Measurements from ENCODE around the gene DLGAP1. TPM values are rescaled to one million over a fixed set of nuclear protein-coding genes. Genes with fewer than 3 reads are reported as not detected.
"Not testable (repeated sequence)": the region's sequence is repeated elsewhere in the genome, so short reads cannot be mapped to it uniquely, and the experiment has no call there.

DLGAP1 gene
- total RNA-seq, 1 donor from 2014 or later = 5.4 TPM

GRCh38 chr18:3611313-3612090, 843.6 kb downstream of the DLGAP1 start:
- ATAC-seq (no peak), DNase-seq (no peak)
- intact Hi-C loops (cut with DNase I) = no loop called here

GRCh38 chr18:3610813-3611212, 844.3 kb downstream of the DLGAP1 start:
- no peaks in the 10 kb centered on the region for H3K27me3 ChIP-seq
- H3K27ac ChIP-seq = no peak overlapping the region
- no peaks in the 10 kb centered on the region for H3K36me3 ChIP-seq
- peaks cover 10% of the 10 kb centered on the region for H3K4me1 ChIP-seq
- H3K9me3 ChIP-seq = no peaks in the 10 kb centered on the region
- TF ChIP-seq CTCF (IDR thresholded peaks at IDR 0.05) = no peak
- DNase-seq (no peak), ATAC-seq (no peak)
- intact Hi-C loops (cut with DNase I) = no loop called here
- no peak overlapping the region for H3K4me3 ChIP-seq

More at GRCh38 chr18:3611313-3612090, 843.6 kb downstream of the DLGAP1 start:
- Histone ChIP-seq H3K9me3 (no peaks in the 10 kb centered on the region), H3K27ac (no peak overlapping the region), H3K4me1 (peaks cover 5% of the 10 kb centered on the region), H3K36me3 (no peaks in the 10 kb centered on the region), H3K4me3 (no peak overlapping the region), H3K27me3 (no peaks in the 10 kb centered on the region)
- TF ChIP-seq CTCF (IDR thresholded peaks at IDR 0.05) = no peak

GRCh38 chr18:3610188-3610708, 844.9 kb downstream of the DLGAP1 start:
- no peak for TF ChIP-seq CTCF (IDR thresholded peaks at IDR 0.05)
- Histone ChIP-seq H3K9me3 (no peaks in the 10 kb centered on the region), H3K36me3 (no peaks in the 10 kb centered on the region), H3K27ac (no peak overlapping the region), H3K27me3 (no peaks in the 10 kb centered on the region), H3K4me3 (no peak overlapping the region), H3K4me1 (peaks cover 14% of the 10 kb centered on the region)
- intact Hi-C loops (cut with DNase I) = no loop called here
- ATAC-seq (no peak), DNase-seq (no peak)

GRCh38 chr18:3608488-3608887, 846.6 kb downstream of the DLGAP1 start:
- Histone ChIP-seq H3K27ac (no peak overlapping the region), H3K36me3 (no peaks in the 10 kb centered on the region), H3K27me3 (no peaks in the 10 kb centered on the region), H3K4me1 (peaks cover 29% of the 10 kb centered on the region), H3K4me3 (no peak overlapping the region), H3K9me3 (no peaks in the 10 kb centered on the region)
- intact Hi-C loops (cut with DNase I) = no loop called here
- no peak for DNase-seq
- ATAC-seq = no peak
- no peak for TF ChIP-seq CTCF (IDR thresholded peaks at IDR 0.05)

GRCh38 chr18:3608099-3608453, 847.0 kb downstream of the DLGAP1 start:
- ATAC-seq; H3K9me3 ChIP-seq; H3K27me3 ChIP-seq; H3K36me3 ChIP-seq; H3K27ac ChIP-seq; DNase-seq; intact Hi-C loops (cut with DNase I); H3K4me3 ChIP-seq: not testable (repeated sequence)
- peaks cover 29% of the 10 kb centered on the region for H3K4me1 ChIP-seq

- no peak for TF ChIP-seq CTCF (IDR thresholded peaks at IDR 0.05)
These were observed 847.6 kb downstream of the DLGAP1 start for GRCh38 chr18:3607309-3608098.

GRCh38 chr18:3606863-3607262, 848.2 kb downstream of the DLGAP1 start:
- H3K27me3 ChIP-seq; H3K9me3 ChIP-seq; DNase-seq; intact Hi-C loops (cut with DNase I); H3K36me3 ChIP-seq; H3K4me3 ChIP-seq; H3K27ac ChIP-seq; ATAC-seq: not testable (repeated sequence)
- peaks cover 32% of the 10 kb centered on the region for H3K4me1 ChIP-seq

More at GRCh38 chr18:3607309-3608098, 847.6 kb downstream of the DLGAP1 start:
- H3K27me3 ChIP-seq = no peaks in the 10 kb centered on the region
- intact Hi-C loops (cut with DNase I) = no loop called here
- no peaks in the 10 kb centered on the region for H3K9me3 ChIP-seq
- ATAC-seq (no peak), DNase-seq (no peak)
- H3K27ac ChIP-seq = no peak overlapping the region
- H3K4me3 ChIP-seq = no peak overlapping the region
- peaks cover 29% of the 10 kb centered on the region for H3K4me1 ChIP-seq
- no peaks in the 10 kb centered on the region for H3K36me3 ChIP-seq
